ENCODE measurements around the gene B3GALT5. TPM values are rescaled to one million over a fixed set of nuclear protein-coding genes. Genes with fewer than 3 reads are reported as not detected.

Gene B3GALT5
- total RNA-seq = under 0.01 TPM in 2 replicates

DNA sequence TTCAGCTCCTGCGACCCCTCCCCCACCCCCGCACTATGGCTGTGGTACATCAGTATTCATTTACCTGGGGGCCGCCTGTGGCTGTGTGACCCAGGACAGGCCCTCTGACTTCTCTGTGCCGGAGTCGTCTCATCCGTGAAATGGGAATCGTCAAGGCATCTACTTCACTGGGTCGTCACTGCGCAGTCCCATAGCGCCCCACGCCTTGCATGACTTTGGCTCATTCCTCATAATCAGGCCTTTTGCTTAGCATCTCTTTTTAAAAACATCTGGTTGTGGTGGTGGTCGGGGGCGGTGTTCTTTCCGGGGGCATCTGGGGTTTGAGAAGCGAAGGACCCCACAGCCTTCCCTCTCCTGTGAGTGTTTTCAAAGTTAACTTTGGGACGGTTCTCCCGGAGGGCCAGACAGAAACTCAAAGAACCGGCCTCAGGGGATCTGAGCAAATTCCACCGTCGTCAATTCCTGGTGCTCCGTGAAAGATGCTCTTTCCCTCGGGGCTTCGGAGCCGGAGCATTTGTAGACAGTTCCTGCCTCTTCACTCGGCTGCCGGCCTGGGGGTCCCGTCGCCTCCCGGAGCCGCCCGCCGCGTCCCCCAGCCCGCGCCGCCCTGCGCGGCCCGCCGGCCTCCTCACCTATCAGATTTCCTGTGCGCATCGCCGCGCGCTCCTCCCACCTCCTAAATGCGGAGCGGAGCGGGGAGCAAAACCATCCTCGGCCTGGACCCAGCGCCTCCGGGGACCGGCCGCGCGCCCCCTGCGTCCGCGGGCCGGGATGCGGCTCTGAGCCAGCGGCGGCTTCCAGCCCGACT, at the start of gene B3GALT5:
Gene B3GALT5 (plus strand): TSS at position 708 of the 808 bp plus-strand sequence. CDS start 47,620 bp downstream, outside the sequence.

Other genes with a start within 250 kb of the B3GALT5 start
- gene LCA5L, start 167.2 kb upstream of the B3GALT5 start, total RNA-seq = 0.17 and 0.59 TPM in 2 replicates
- gene SH3BGR, start 161.0 kb upstream of the B3GALT5 start, total RNA-seq = 1.3 and 2.5 TPM in 2 replicates
- gene IGSF5, start 132.2 kb downstream of the B3GALT5 start, total RNA-seq = not detected in 2 replicates

All from bronchus fibroblast of lung (primary cell).